ENCODE measurements around the gene ATG9B. TPM values are rescaled to one million over a fixed set of nuclear protein-coding genes. Genes with fewer than 3 reads are reported as not detected.

Gene ATG9B
- total RNA-seq, 2 experiments from 2014 or later: 3.5 to 4.6 TPM

- peak overlapping the region; percentile 89 for H3K4me3 Mint-ChIP-seq
- no peaks in the 10 kb centered on the region for H3K27me3 Mint-ChIP-seq
- H3K27ac Mint-ChIP-seq: no peak overlapping the region
- H3K4me1 Mint-ChIP-seq (ENCODE audit: low read depth): peaks cover 27% of the 10 kb centered on the region
- no peaks in the 10 kb centered on the region for H3K9me3 Mint-ChIP-seq
- CTCF ChIA-PET: interaction anchor here (1.4 kb wide), 1 partner anchor 38 kb away, joined by 4 read pairs; no protein-coding TSS in a partner anchor
- POLR2A ChIA-PET: no interaction called here
- H3K36me3 Mint-ChIP-seq: peaks cover 2% of the 10 kb centered on the region
- intact Hi-C loops (cut with micrococcal nuclease): loop anchor here (10.0 kb wide), 1 partner anchor 298 kb away; no protein-coding TSS in a partner anchor
- DNase-seq: no peak
These were observed 32.6 kb upstream of the ATG9B start for GRCh38 chr7:151056666-151057505.

- POLR2A ChIA-PET: no interaction called here
- intact Hi-C loops (cut with micrococcal nuclease): loop anchor here (10.0 kb wide), 1 partner anchor 299 kb away; no protein-coding TSS in a partner anchor
- CTCF ChIA-PET: interaction anchor here (1.4 kb wide), 1 partner anchor 38 kb away, joined by 4 read pairs; no protein-coding TSS in a partner anchor
- no peaks in the 10 kb centered on the region for H3K9me3 Mint-ChIP-seq
- DNase-seq: no peak
- H3K27me3 Mint-ChIP-seq: no peaks in the 10 kb centered on the region
- peaks cover 25% of the 10 kb centered on the region for H3K4me1 Mint-ChIP-seq (ENCODE audit: low read depth)
- peak overlapping the region; percentile 89 for H3K4me3 Mint-ChIP-seq
- H3K27ac Mint-ChIP-seq: no peak overlapping the region
- H3K36me3 Mint-ChIP-seq: peaks cover 2% of the 10 kb centered on the region
These were observed 32.0 kb upstream of the ATG9B start for GRCh38 chr7:151056283-151056665.

- intact Hi-C loops (cut with micrococcal nuclease): loop anchor here (10.0 kb wide), 1 partner anchor 301 kb away; no protein-coding TSS in a partner anchor
- DNase-seq: no peak
- Mint-ChIP-seq H3K36me3 (peaks cover 2% of the 10 kb centered on the region), H3K27me3 (no peaks in the 10 kb centered on the region), H3K27ac (no peak overlapping the region), H3K4me3 (no peak overlapping the region), H3K9me3 (no peaks in the 10 kb centered on the region), H3K4me1 (ENCODE audit: low read depth) (peaks cover 18% of the 10 kb centered on the region)
- POLR2A ChIA-PET: no interaction called here
- CTCF ChIA-PET: no interaction called here
These were observed 29.5 kb upstream of the ATG9B start for GRCh38 chr7:151053751-151054150.

- H3K36me3 Mint-ChIP-seq: peaks cover 2% of the 10 kb centered on the region
- DNase-seq: no peak
- H3K27ac Mint-ChIP-seq: no peak overlapping the region
- H3K9me3 Mint-ChIP-seq: no peaks in the 10 kb centered on the region
- intact Hi-C loops (cut with micrococcal nuclease): loop anchor here (10.0 kb wide), 1 partner anchor 302 kb away; no protein-coding TSS in a partner anchor
- ChIA-PET CTCF (no interaction called here), POLR2A (no interaction called here)
- no peak overlapping the region for H3K4me3 Mint-ChIP-seq
- no peaks in the 10 kb centered on the region for H3K27me3 Mint-ChIP-seq
- peaks cover 15% of the 10 kb centered on the region for H3K4me1 Mint-ChIP-seq (ENCODE audit: low read depth)
These were observed 28.8 kb upstream of the ATG9B start for GRCh38 chr7:151053096-151053495.

- H3K27me3 Mint-ChIP-seq: no peaks in the 10 kb centered on the region
- H3K9me3 Mint-ChIP-seq: no peaks in the 10 kb centered on the region
- no peak overlapping the region for H3K4me3 Mint-ChIP-seq
- POLR2A ChIA-PET: no interaction called here
- peaks cover 5% of the 10 kb centered on the region for H3K4me1 Mint-ChIP-seq (ENCODE audit: low read depth)
- H3K36me3 Mint-ChIP-seq: peaks cover 2% of the 10 kb centered on the region
- H3K27ac Mint-ChIP-seq: no peak overlapping the region
- CTCF ChIA-PET: interaction anchor here (1.0 to 1.6 kb wide), 3 partner anchors 9 to 33 kb away, joined by 3 to 5 read pairs (median 5); partner anchors contain the start of genes ABCB8 and SLC4A2
- peak; percentile 73 for DNase-seq
- intact Hi-C loops (cut with micrococcal nuclease): loop anchor here (10.0 kb wide), 1 partner anchor 304 kb away; no protein-coding TSS in a partner anchor
These were observed 26.8 kb upstream of the ATG9B start for GRCh38 chr7:151051108-151051507.

GRCh38 chr7:151048911-151049463 is 24.7 kb upstream of the ATG9B start:
- H3K27ac Mint-ChIP-seq: no peak overlapping the region
- H3K4me3 Mint-ChIP-seq: no peak overlapping the region
- no peaks in the 10 kb centered on the region for H3K27me3 Mint-ChIP-seq
- intact Hi-C loops (cut with micrococcal nuclease): no loop called here
- ChIA-PET CTCF (no interaction called here), POLR2A (no interaction called here)
- peaks cover 7% of the 10 kb centered on the region for H3K36me3 Mint-ChIP-seq
- no peak for DNase-seq
- H3K4me1 Mint-ChIP-seq (ENCODE audit: low read depth): peaks cover 5% of the 10 kb centered on the region
- no peaks in the 10 kb centered on the region for H3K9me3 Mint-ChIP-seq

GRCh38 chr7:151047976-151048815 is 23.9 kb upstream of the ATG9B start, which contains the start of gene ASIC3:
TSS of gene ASIC3 (plus strand) at chr7:151048531. CDS start at chr7:151048886, 355 bp downstream.
- H3K4me3 Mint-ChIP-seq: no peak within 1 kb of the TSS
- no peak for DNase-seq
- POLR2A ChIA-PET: interaction anchor here (0.9 kb wide), 1 partner anchor 9 kb away, joined by 3 read pairs; no protein-coding TSS in a partner anchor
- peaks cover 7% of the 10 kb centered on the region for H3K36me3 Mint-ChIP-seq
- no peak within 1 kb of the TSS for H3K27ac Mint-ChIP-seq
- H3K27me3 Mint-ChIP-seq: no peaks in the 10 kb centered on the region
- no peaks in the 10 kb centered on the region for H3K9me3 Mint-ChIP-seq
- peaks cover 5% of the 10 kb centered on the region for H3K4me1 Mint-ChIP-seq (ENCODE audit: low read depth)
- CTCF ChIA-PET: no interaction called here
- intact Hi-C loops (cut with micrococcal nuclease): no loop called here

GRCh38 chr7:151046603-151047573 is 22.6 kb upstream of the ATG9B start:
- peaks cover 5% of the 10 kb centered on the region for H3K36me3 Mint-ChIP-seq
- no peaks in the 10 kb centered on the region for H3K27me3 Mint-ChIP-seq
- no peak for DNase-seq
- no peaks in the 10 kb centered on the region for H3K9me3 Mint-ChIP-seq
- ChIA-PET POLR2A (no interaction called here), CTCF (no interaction called here)
- no peak overlapping the region for H3K4me3 Mint-ChIP-seq
- peaks cover 2% of the 10 kb centered on the region for H3K4me1 Mint-ChIP-seq (ENCODE audit: low read depth)
- intact Hi-C loops (cut with micrococcal nuclease): no loop called here
- peak overlapping the region; percentile 18 for H3K27ac Mint-ChIP-seq

GRCh38 chr7:151045967-151046366 is 21.7 kb upstream of the ATG9B start:
- ChIA-PET POLR2A (no interaction called here), CTCF (interaction anchor here (0.6 to 0.9 kb wide), 2 partner anchors 66 to 83 kb away, joined by 4 read pairs; no protein-coding TSS in a partner anchor)
- H3K27ac Mint-ChIP-seq: no peak overlapping the region

GRCh38 chr7:151045262-151045661 is 21.0 kb upstream of the ATG9B start:
- ChIA-PET CTCF (interaction anchor here (0.6 to 0.9 kb wide), 2 partner anchors 66 to 83 kb away, joined by 4 read pairs; no protein-coding TSS in a partner anchor), POLR2A (no interaction called here)
- Mint-ChIP-seq H3K4me3 (no peak overlapping the region), H3K4me1 (ENCODE audit: low read depth) (no peaks in the 10 kb centered on the region), H3K36me3 (peaks cover 5% of the 10 kb centered on the region), H3K27ac (no peak overlapping the region), H3K9me3 (no peaks in the 10 kb centered on the region), H3K27me3 (no peaks in the 10 kb centered on the region)
- no peak for DNase-seq
- intact Hi-C loops (cut with micrococcal nuclease): no loop called here

More at GRCh38 chr7:151045967-151046366, 21.7 kb upstream of the ATG9B start:
- DNase-seq: no peak
- H3K36me3 Mint-ChIP-seq: peaks cover 5% of the 10 kb centered on the region
- no peaks in the 10 kb centered on the region for H3K4me1 Mint-ChIP-seq (ENCODE audit: low read depth)
- H3K4me3 Mint-ChIP-seq: no peak overlapping the region
- no peaks in the 10 kb centered on the region for H3K27me3 Mint-ChIP-seq
- H3K9me3 Mint-ChIP-seq: no peaks in the 10 kb centered on the region
- intact Hi-C loops (cut with micrococcal nuclease): no loop called here

GRCh38 chr7:151043959-151044358 is 19.7 kb upstream of the ATG9B start:
- CTCF ChIA-PET: interaction anchor here (1.4 kb wide), 1 partner anchor 36 kb away, joined by 3 read pairs; no protein-coding TSS in a partner anchor
- POLR2A ChIA-PET: no interaction called here
- H3K27ac Mint-ChIP-seq: no peak overlapping the region

More at GRCh38 chr7:151043959-151044358, 19.7 kb upstream of the ATG9B start:
- intact Hi-C loops (cut with micrococcal nuclease): no loop called here
- no peaks in the 10 kb centered on the region for H3K9me3 Mint-ChIP-seq
- H3K27me3 Mint-ChIP-seq: no peaks in the 10 kb centered on the region
- DNase-seq: no peak
- H3K4me3 Mint-ChIP-seq: no peak overlapping the region
- H3K4me1 Mint-ChIP-seq (ENCODE audit: low read depth): peaks cover 11% of the 10 kb centered on the region
- H3K36me3 Mint-ChIP-seq: peaks cover 5% of the 10 kb centered on the region

All from activated CD4-positive, alpha-beta memory T cell treated with anti-CD3 and anti-CD28 coated beads for 36 hours (primary cell).